Measurements from ENCODE around the gene TMCO2. TPM values are rescaled to one million over a fixed set of nuclear protein-coding genes. Genes with fewer than 3 reads are reported as not detected.
"Not testable (repeated sequence)": the region's sequence is repeated elsewhere in the genome, so short reads cannot be mapped to it uniquely, and the experiment has no call there.

The TMCO2 gene
- not detected for total RNA-seq
- polyA plus RNA-seq, result not detected

GRCh38 chr1:40247655-40248054, at the start of gene TMCO2:
TSS of gene TMCO2 (plus strand) at chr1:40247937. CDS start at chr1:40247994, 57 bp downstream.
- WGBS, 2 donors, result 27 to 31% methylated on average over 1 of the region's 1 CpG
- Histone ChIP-seq H3K9me3 (no peaks in the 10 kb centered on the region), H3K4me3 (no peak within 1 kb of the TSS), H3K4me1 (no peaks in the 10 kb centered on the region), H3K27me3 (no peaks in the 10 kb centered on the region), H3K36me3 (no peaks in the 10 kb centered on the region), H3K27ac (no peak within 1 kb of the TSS)
- TF ChIP-seq, protein P1, sequence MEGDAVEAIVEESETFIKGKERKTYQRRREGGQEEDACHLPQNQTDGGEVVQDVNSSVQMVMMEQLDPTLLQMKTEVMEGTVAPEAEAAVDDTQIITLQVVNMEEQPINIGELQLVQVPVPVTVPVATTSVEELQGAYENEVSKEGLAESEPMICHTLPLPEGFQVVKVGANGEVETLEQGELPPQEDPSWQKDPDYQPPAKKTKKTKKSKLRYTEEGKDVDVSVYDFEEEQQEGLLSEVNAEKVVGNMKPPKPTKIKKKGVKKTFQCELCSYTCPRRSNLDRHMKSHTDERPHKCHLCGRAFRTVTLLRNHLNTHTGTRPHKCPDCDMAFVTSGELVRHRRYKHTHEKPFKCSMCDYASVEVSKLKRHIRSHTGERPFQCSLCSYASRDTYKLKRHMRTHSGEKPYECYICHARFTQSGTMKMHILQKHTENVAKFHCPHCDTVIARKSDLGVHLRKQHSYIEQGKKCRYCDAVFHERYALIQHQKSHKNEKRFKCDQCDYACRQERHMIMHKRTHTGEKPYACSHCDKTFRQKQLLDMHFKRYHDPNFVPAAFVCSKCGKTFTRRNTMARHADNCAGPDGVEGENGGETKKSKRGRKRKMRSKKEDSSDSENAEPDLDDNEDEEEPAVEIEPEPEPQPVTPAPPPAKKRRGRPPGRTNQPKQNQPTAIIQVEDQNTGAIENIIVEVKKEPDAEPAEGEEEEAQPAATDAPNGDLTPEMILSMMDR (IDR thresholded peaks at IDR 0.05), result no peak
- intact Hi-C loops (cut with DNase I), result no loop called here
- FAIRE-seq (no peak), ATAC-seq (peak in 1 of 4 donors; percentile 57), DNase-seq (no peak)

GRCh38 chr1:40199126-40199525, 48.6 kb upstream of the TMCO2 start:
- Histone ChIP-seq H3K27ac (no peak overlapping the region), H3K4me1 (peaks cover 0 to 2% (median 0%) of the 10 kb centered on the region in 3 donors), H3K4me3 (no peak overlapping the region), H3K27me3 (no peaks in the 10 kb centered on the region), H3K9me3 (no peaks in the 10 kb centered on the region), H3K36me3 (peaks cover 0 to 9% (median 0%) of the 10 kb centered on the region in 3 donors)
- TF ChIP-seq, protein P1 (IDR thresholded peaks at IDR 0.05), result no peak
- intact Hi-C loops (cut with DNase I), result no loop called here
- no peak for DNase-seq
- no peak for ATAC-seq
- 62 to 64% methylated on average over 3 of the region's 3 CpGs for WGBS, 2 donors
- FAIRE-seq, result no peak

- ATAC-seq, result no peak
Observed at GRCh38 chr1:40204856-40205255, 42.9 kb upstream of the TMCO2 start.

GRCh38 chr1:40210511-40211204, 37.1 kb upstream of the TMCO2 start:
- ATAC-seq (no peak), DNase-seq (no peak), FAIRE-seq (no peak)
- Histone ChIP-seq H3K4me3 (no peak overlapping the region), H3K36me3 (no peaks in the 10 kb centered on the region), H3K27me3 (no peaks in the 10 kb centered on the region), H3K27ac (no peak overlapping the region), H3K4me1 (no peaks in the 10 kb centered on the region), H3K9me3 (no peaks in the 10 kb centered on the region)
- intact Hi-C loops (cut with DNase I), result no loop called here
- 81 to 87% methylated on average over 3 of the region's 3 CpGs for WGBS, 2 donors
- TF ChIP-seq, protein P1 (IDR thresholded peaks at IDR 0.05), result no peak

More at GRCh38 chr1:40204856-40205255, 42.9 kb upstream of the TMCO2 start:
- Histone ChIP-seq H3K4me3 (no peak overlapping the region), H3K4me1 (no peaks in the 10 kb centered on the region), H3K36me3 (no peaks in the 10 kb centered on the region), H3K27ac (no peak overlapping the region), H3K27me3 (no peaks in the 10 kb centered on the region), H3K9me3 (no peaks in the 10 kb centered on the region)
- DNase-seq (no peak), FAIRE-seq (no peak)
- TF ChIP-seq, protein P1 (IDR thresholded peaks at IDR 0.05), result no peak
- intact Hi-C loops (cut with DNase I), result no loop called here
- 95 to 98% methylated on average over 4 of the region's 4 CpGs for WGBS, 2 donors

DNA sequence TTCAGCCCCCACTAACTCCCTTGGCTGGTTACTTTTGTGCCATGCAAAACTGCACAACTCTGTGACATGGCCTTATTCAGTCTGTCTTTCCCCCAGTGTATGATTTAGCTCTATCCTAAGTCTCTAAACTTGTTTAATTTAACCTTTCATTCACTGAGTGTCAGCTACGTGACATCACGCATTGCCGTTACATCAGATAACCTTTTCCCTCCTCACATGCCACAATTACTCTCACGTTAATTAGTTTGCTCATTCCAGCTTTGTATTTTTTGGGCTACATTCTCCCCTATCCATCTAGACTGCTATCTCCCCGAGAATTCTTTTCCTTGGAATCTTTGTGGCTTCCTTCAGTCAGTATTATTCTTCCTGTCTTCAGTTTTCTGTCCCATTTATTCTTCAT, 29.4 kb upstream of the TMCO2 start:
- Histone ChIP-seq H3K4me3 (no peak overlapping the region), H3K27me3 (no peaks in the 10 kb centered on the region), H3K36me3 (no peaks in the 10 kb centered on the region), H3K27ac (no peak overlapping the region), H3K9me3 (no peaks in the 10 kb centered on the region), H3K4me1 (no peaks in the 10 kb centered on the region)
- DNase-seq (no peak), ATAC-seq (no peak), FAIRE-seq (no peak)
- TF ChIP-seq, protein P1 (IDR thresholded peaks at IDR 0.05), result no peak
- intact Hi-C loops (cut with DNase I), result no loop called here
- 94 to 99% methylated on average over 5 of the region's 5 CpGs for WGBS, 2 donors

DNA sequence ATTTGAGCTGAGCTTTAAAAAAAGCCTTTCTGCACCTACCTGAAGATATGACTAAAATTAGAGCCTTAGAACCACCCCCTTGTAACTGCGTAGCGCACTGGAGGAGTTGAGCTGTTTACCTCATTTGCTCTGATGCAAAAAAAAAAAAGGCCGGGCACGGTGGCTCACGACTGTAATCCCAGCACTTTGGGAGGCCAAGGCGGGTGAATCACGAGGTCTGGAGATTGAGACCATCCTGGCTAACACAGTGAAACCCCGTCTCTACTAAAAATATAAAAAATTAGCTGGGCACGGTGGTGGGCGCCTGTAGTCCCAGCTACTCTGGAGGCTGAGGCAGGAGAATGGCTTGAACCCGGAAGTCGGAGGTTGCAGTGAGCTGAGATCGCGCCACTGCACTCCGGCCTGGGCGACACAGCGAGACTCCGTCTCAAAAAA, 26.2 kb upstream of the TMCO2 start:
- H3K4me3 ChIP-seq; ATAC-seq; H3K9me3 ChIP-seq; H3K36me3 ChIP-seq; H3K4me1 ChIP-seq; H3K27me3 ChIP-seq; H3K27ac ChIP-seq; FAIRE-seq; intact Hi-C loops (cut with DNase I); DNase-seq: not testable (repeated sequence)
- WGBS, 2 donors, result 97 to 98% methylated on average over 18 of the region's 18 CpGs
